Measurements from ENCODE around the gene CD86. TPM values are rescaled to one million over a fixed set of nuclear protein-coding genes. Genes with fewer than 3 reads are reported as not detected.

The CD86 gene
- total and polyA plus RNA-seq, 9 of the 15 experiments (the other 6 are each of a cell fraction or from before 2014, with no cell fraction given): 0.16 TPM; not detected in 8

GRCh38 chr3:122024800-122025199 is 30.4 kb upstream of the CD86 start:
- Histone ChIP-seq H3K36me3 (ENCODE audit: control insufficient read depth, insufficient read depth, low read length) (no peaks in the 10 kb centered on the region), H3K9me3 (replicated peaks; ENCODE audit: control insufficient read depth, insufficient read depth, low read depth, low read length) (no peaks in the 10 kb centered on the region), H3K4me1 (replicated peaks in 1 of 2; ENCODE audit: control insufficient read depth in 2 of 2, insufficient read depth in 2 of 2, low read length in 2 of 2) (peaks cover 0 to 7% of the 10 kb centered on the region in 2 experiments; a peak in 2 of 5 replicates), H3K9ac (ENCODE audit: insufficient read depth in 1 of 2, low read depth in 2 of 2, low read length in 2 of 2) (no peak overlapping the region), H4K20me1 (replicated peaks; ENCODE audit: control insufficient read depth, insufficient read depth, low read length) (no peaks in the 10 kb centered on the region), H3K79me2 (ENCODE audit: control insufficient read depth, insufficient read depth, low read length) (no peaks in the 10 kb centered on the region), H3K27me3 (ENCODE audit: control insufficient read depth in 2 of 2, insufficient read depth in 2 of 2, low read length in 2 of 2) (peaks cover 0 to 7% of the 10 kb centered on the region in 2 experiments; a peak in 1 of 5 replicates), H3K4me3 (no peak overlapping the region), H3K4me2 (ENCODE audit: insufficient read depth, low read length) (no peak overlapping the region), H3K27ac (ENCODE audit: extremely low read depth, low read depth, low read length) (no peak overlapping the region), H2AFZ (ENCODE audit: low read depth, low read length) (no peak overlapping the region), H3K9me1 (ENCODE audit: control insufficient read depth, insufficient read depth, low read length) (no peaks in the 10 kb centered on the region)
- DNase-seq (ENCODE audit: extremely low read depth in 1 of 4, low spot score in 3 of 4): no peak
- intact Hi-C loops (cut with micrococcal nuclease) (no loop called here), in situ Hi-C loops (cut with MboI) (no loop called here)
- ATAC-seq: no peak
- WGBS (ENCODE audit: insufficient coverage, low coverage, missing lambda C conversion rate): 0% methylated on average over 2 of the region's 2 CpGs
- FAIRE-seq: no peak
- POLR2A ChIA-PET: no interaction called here
- CTCF ChIA-PET (ENCODE audit: low intra/inter-chr PET ratio): no interaction called here
- no TSS peak for BruUV-seq (replicated peaks)
- no peak for TF ChIP-seq FOXA3 (CRISPR knock-in tag; conservative IDR thresholded peaks at IDR 0.05 in 1 of 2, IDR thresholded peaks at IDR 0.05 in 1 of 2)
- no peak for TF ChIP-seq CCAR2 (IDR thresholded peaks at IDR 0.05; ENCODE audit: low read depth, low read length)
- TF ChIP-seq LEF1 (IDR thresholded peaks at IDR 0.05): no peak
- TF ChIP-seq ZNF740 (CRISPR knock-in tag; IDR thresholded peaks at IDR 0.05): no peak
- no peak for TF ChIP-seq ZNF740 (tag; IDR thresholded peaks at IDR 0.05)
- TF ChIP-seq RERE (CRISPR knock-in tag; IDR thresholded peaks at IDR 0.05; ENCODE audit: borderline replicate concordance): no peak
- no peak for TF ChIP-seq GTF2A2 (tag; IDR thresholded peaks at IDR 0.05)
- TF ChIP-seq MAFF (IDR thresholded peaks at IDR 0.05; ENCODE audit: low read length): no peak
- TF ChIP-seq NONO (IDR thresholded peaks at IDR 0.05; ENCODE audit: low read depth in 2 of 2, low read length in 1 of 2): no peak
- no peak for TF ChIP-seq ZNF445 (CRISPR knock-in tag; IDR thresholded peaks at IDR 0.05; ENCODE audit: low read depth)
- TF ChIP-seq ZNF133 (CRISPR knock-in tag; IDR thresholded peaks at IDR 0.05): no peak
- TF ChIP-seq CBFA2T3 (IDR thresholded peaks at IDR 0.05): no peak
- no peak for TF ChIP-seq U2AF2 (optimal IDR thresholded peaks at IDR 0.05; ENCODE audit: low read depth, low read length)
- TF ChIP-seq FOXP4 (CRISPR knock-in tag; IDR thresholded peaks at IDR 0.05; ENCODE audit: borderline replicate concordance): no peak
- TF ChIP-seq EP300 (IDR thresholded peaks at IDR 0.05; ENCODE audit: low read length): no peak
